WERI-Rb-1 (cell line): ENCODE measurements around the gene VTI1A.
"Not testable (repeated sequence)": the region's sequence is repeated elsewhere in the genome, so short reads cannot be mapped to it uniquely, and the experiment has no call there.

ENCODE experiments used
- DNase-seq: peaks from one replicate; pipeline ENCODE4 v3.0.0-alpha.2; 2020
- H3K27ac ChIP-seq: fragments of 250-450 bp; sonication (Bioruptor Pico); 2 replicates; pipeline ENCODE4 v1.5.1; 2020; ENCODE audit warnings: mild to moderate bottlenecking, moderate library complexity
- H3K27me3 ChIP-seq: fragments of 250-450 bp; sonication (Bioruptor Pico); 2 replicates; pipeline ENCODE4 v1.5.1; 2021; ENCODE audit warnings: mild to moderate bottlenecking, low read depth, moderate library complexity; ENCODE audit not compliant: insufficient read depth, severe bottlenecking
- H3K36me3 ChIP-seq: fragments of 250-450 bp; sonication (Bioruptor Pico); 2 replicates; pipeline ENCODE4 v1.5.1; 2020; ENCODE audit warnings: mild to moderate bottlenecking, moderate library complexity
- H3K4me3 ChIP-seq: 2 replicates; pipeline ENCODE4 v1.5.1; 2011; ENCODE audit warnings: low read depth, mild to moderate bottlenecking, control low read depth, low read length
- H3K9me3 ChIP-seq: fragments of 250-450 bp; sonication (Bioruptor Pico); 2 replicates; pipeline ENCODE4 v1.5.1; 2021; ENCODE audit warnings: mild to moderate bottlenecking, moderate library complexity; ENCODE audit not compliant: severe bottlenecking
- TF ChIP-seq, protein P1 (sequence below): IDR thresholded peaks from 2 replicates; pipeline ENCODE4 v1.5.1; 2011; ENCODE audit warnings: low read depth, mild to moderate bottlenecking, control low read depth, inconsistent platforms, low read length

The VTI1A gene

GRCh38 chr10:112446855-112447619 lies at the start of gene VTI1A, which contains the start of gene ZDHHC6:
TSS of gene VTI1A (plus strand) at chr10:112447215. CDS start at chr10:112447374, 159 bp downstream.
TSS of gene ZDHHC6 (minus strand) at chr10:112446914. CDS start at chr10:112445436, 1,478 bp downstream.
- TF ChIP-seq, protein P1, sequence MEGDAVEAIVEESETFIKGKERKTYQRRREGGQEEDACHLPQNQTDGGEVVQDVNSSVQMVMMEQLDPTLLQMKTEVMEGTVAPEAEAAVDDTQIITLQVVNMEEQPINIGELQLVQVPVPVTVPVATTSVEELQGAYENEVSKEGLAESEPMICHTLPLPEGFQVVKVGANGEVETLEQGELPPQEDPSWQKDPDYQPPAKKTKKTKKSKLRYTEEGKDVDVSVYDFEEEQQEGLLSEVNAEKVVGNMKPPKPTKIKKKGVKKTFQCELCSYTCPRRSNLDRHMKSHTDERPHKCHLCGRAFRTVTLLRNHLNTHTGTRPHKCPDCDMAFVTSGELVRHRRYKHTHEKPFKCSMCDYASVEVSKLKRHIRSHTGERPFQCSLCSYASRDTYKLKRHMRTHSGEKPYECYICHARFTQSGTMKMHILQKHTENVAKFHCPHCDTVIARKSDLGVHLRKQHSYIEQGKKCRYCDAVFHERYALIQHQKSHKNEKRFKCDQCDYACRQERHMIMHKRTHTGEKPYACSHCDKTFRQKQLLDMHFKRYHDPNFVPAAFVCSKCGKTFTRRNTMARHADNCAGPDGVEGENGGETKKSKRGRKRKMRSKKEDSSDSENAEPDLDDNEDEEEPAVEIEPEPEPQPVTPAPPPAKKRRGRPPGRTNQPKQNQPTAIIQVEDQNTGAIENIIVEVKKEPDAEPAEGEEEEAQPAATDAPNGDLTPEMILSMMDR: peak; percentile 49; the same call in 1 of the 2 replicates
- peak; percentile 87 for DNase-seq
- Histone ChIP-seq H3K27me3 (no peaks in the 10 kb centered on the region), H3K4me3 (peak within 1 kb of the TSS; percentile 84), H3K9me3 (no peaks in the 10 kb centered on the region), H3K27ac (peak within 1 kb of the TSS; percentile 95), H3K36me3 (peaks cover 32% of the 10 kb centered on the region)

DNA sequence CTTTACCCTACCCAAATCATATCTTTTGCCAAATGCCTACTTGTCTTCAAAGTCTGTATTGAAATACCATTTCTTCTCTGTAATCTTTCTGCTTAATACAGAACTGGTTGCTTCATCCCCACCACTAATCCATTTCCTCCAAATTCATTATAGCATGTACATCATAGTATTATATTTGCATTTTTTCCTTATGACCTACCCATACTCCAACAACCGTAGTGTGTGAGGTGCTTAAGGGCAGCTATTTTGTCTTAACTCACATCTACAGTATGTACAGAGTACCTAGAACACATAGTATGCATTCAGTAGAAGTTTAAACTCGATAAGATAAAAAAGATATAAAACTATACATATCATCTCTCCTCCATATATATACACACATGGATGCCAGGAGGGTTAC lies 49.4 kb upstream of the VTI1A start:
- Histone ChIP-seq H3K4me3 (no peak overlapping the region), H3K27ac (no peak overlapping the region), H3K9me3 (no peaks in the 10 kb centered on the region), H3K27me3 (peaks cover 2% of the 10 kb centered on the region), H3K36me3 (no peaks in the 10 kb centered on the region)
- DNase-seq: no peak
- TF ChIP-seq, protein P1: no peak

DNA sequence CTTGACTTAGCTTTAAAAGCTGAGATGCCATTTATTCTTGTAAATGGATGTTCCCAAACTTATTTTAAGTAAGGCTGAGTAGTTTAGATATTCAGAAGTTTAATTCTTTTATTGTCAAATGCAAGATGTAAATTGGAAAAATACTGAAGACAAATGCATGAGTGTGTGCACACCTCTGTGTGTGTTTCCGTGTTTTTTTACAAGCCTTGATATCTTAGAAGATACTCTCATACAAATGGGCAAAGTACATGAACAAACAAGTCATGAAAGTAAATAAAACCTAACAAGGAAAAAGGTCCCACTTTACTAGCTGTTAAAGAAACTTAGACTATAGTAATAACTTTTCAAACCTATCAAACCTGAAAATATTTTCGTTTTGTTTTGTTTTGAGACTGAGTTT lies 44.1 kb upstream of the VTI1A start:
- Histone ChIP-seq H3K9me3 (no peaks in the 10 kb centered on the region), H3K27ac (no peak overlapping the region), H3K4me3 (no peak overlapping the region), H3K27me3 (no peaks in the 10 kb centered on the region), H3K36me3 (no peaks in the 10 kb centered on the region)
- DNase-seq: no peak
- TF ChIP-seq, protein P1: no peak

DNA sequence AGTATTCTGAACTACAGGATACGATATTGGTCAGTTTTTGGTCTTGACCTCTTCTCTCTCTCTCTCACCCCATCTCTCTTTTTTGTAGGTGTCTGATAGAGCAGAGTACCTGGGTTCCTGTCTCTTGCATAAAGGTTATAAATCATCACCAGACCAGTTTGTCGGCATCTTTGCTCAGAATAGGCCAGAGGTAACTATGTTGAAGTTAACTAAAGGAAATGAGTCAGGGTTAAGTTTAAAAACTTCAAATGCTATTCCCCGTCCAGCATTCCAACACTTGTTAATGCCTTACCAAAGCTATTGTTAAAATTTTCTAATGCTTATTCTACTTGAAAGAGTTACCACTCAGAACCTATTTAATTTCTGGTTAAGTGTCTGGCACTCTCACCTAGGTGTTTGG lies 42.4 kb upstream of the VTI1A start:
- no peaks in the 10 kb centered on the region for H3K9me3 ChIP-seq
- no peak for DNase-seq
- H3K4me3 ChIP-seq: no peak overlapping the region
- no peaks in the 10 kb centered on the region for H3K27me3 ChIP-seq
- H3K36me3 ChIP-seq: no peaks in the 10 kb centered on the region
- H3K27ac ChIP-seq: no peak overlapping the region
- TF ChIP-seq, protein P1: no peak

- not testable (repeated sequence) for H3K36me3 ChIP-seq, H3K27ac ChIP-seq, DNase-seq, H3K27me3 ChIP-seq, H3K4me3 ChIP-seq, H3K9me3 ChIP-seq
Measured at GRCh38 chr10:112406806-112407205, 40.2 kb upstream of the VTI1A start.

DNA sequence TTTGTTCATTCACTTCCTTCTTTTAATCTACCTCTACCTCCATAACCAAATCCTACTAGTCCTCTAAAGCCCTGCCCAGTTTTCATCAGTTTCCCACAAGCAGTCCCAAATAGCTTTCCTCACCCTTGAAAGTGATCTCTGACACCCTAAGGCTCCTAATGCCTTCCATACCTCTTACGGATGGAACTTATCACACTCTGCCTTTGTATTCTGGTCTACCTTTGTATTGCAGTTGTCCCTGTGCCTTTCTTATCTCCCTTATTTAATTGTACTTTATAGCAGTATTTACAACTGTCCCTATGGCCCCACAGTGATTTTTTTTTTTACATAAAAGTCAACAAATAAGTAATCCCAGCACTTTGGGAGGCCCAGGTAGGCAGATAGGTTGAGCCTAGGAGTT lies 39.3 kb upstream of the VTI1A start:
- no peaks in the 10 kb centered on the region for H3K27me3 ChIP-seq
- DNase-seq: no peak
- no peak overlapping the region for H3K27ac ChIP-seq
- no peaks in the 10 kb centered on the region for H3K9me3 ChIP-seq
- no peak overlapping the region for H3K4me3 ChIP-seq
- TF ChIP-seq, protein P1: no peak
- no peaks in the 10 kb centered on the region for H3K36me3 ChIP-seq
